GM19452 (cell line): Measurements from ENCODE around the gene MAP3K15.

Source experiments
- ATAC-seq: cut with Tn5 transposase; IDR thresholded peaks from one replicate; pipeline ENCODE4 v1.9.1; 2021; ENCODE audit not compliant: unreplicated experiment

MAP3K15 gene, protein sequence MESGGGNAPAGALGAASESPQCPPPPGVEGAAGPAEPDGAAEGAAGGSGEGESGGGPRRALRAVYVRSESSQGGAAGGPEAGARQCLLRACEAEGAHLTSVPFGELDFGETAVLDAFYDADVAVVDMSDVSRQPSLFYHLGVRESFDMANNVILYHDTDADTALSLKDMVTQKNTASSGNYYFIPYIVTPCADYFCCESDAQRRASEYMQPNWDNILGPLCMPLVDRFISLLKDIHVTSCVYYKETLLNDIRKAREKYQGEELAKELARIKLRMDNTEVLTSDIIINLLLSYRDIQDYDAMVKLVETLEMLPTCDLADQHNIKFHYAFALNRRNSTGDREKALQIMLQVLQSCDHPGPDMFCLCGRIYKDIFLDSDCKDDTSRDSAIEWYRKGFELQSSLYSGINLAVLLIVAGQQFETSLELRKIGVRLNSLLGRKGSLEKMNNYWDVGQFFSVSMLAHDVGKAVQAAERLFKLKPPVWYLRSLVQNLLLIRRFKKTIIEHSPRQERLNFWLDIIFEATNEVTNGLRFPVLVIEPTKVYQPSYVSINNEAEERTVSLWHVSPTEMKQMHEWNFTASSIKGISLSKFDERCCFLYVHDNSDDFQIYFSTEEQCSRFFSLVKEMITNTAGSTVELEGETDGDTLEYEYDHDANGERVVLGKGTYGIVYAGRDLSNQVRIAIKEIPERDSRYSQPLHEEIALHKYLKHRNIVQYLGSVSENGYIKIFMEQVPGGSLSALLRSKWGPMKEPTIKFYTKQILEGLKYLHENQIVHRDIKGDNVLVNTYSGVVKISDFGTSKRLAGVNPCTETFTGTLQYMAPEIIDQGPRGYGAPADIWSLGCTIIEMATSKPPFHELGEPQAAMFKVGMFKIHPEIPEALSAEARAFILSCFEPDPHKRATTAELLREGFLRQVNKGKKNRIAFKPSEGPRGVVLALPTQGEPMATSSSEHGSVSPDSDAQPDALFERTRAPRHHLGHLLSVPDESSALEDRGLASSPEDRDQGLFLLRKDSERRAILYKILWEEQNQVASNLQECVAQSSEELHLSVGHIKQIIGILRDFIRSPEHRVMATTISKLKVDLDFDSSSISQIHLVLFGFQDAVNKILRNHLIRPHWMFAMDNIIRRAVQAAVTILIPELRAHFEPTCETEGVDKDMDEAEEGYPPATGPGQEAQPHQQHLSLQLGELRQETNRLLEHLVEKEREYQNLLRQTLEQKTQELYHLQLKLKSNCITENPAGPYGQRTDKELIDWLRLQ (N-terminal part only)

GRCh38 chrX:19514791-19515614, at the start of gene MAP3K15:
Gene MAP3K15, minus strand, starts transcription at chrX:19515508. Its CDS starts 247 bp downstream, at chrX:19515261.
- no peak for ATAC-seq

DNA sequence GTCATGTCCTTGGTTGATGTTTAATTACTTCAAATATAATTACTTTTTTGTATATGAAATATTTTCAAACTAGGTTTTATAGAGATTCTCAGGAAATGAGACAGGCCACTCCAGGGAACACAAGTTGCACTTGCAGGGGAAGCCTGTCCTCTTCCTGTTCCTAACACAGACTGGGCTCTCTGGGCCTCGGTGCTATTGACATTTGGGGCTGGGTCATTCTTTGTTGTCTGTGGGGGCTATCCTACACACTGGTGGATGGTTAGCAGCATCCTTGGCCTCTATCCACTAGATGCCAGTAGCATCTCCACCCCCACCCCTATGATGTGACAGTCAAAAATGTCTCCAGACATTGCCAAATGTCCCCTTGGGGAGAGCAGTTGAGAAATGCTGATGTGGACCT, 49.3 kb upstream of the MAP3K15 start:
- no peak for ATAC-seq

- ATAC-seq: peak; percentile 42
Observed at GRCh38 chrX:19563746-19564145, 48.4 kb upstream of the MAP3K15 start.

GRCh38 chrX:19563327-19563726, 48.0 kb upstream of the MAP3K15 start:
- ATAC-seq: peak; percentile 64

- no peak for ATAC-seq
Observed at GRCh38 chrX:19560611-19561010, 45.3 kb upstream of the MAP3K15 start.

DNA sequence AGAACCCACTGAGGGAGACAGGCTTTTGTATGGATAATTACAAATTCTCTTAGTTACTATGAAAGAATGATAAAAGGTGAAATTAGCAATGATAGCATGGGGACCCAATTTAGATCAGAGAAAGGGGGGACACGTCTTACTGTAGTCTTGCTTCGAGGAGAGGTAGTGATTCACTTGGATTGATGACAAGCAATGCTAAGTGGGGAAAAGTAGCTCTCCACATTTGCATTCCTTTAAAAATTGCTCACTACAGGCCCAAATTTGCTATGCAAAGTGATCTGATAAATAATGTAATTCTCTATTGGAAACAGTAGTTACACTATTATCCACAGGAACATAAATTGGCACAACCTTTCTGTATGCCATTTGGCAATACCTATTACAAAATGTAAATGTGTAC, 42.5 kb upstream of the MAP3K15 start:
- ATAC-seq: no peak

- ATAC-seq: no peak
Observed at GRCh38 chrX:19556202-19556601, 40.9 kb upstream of the MAP3K15 start.

GRCh38 chrX:19555683-19556082, 40.4 kb upstream of the MAP3K15 start:
- no peak for ATAC-seq

GRCh38 chrX:19555236-19555635, 39.9 kb upstream of the MAP3K15 start:
- no peak for ATAC-seq

- ATAC-seq: no peak
Observed at GRCh38 chrX:19554786-19555185, 39.5 kb upstream of the MAP3K15 start.

DNA sequence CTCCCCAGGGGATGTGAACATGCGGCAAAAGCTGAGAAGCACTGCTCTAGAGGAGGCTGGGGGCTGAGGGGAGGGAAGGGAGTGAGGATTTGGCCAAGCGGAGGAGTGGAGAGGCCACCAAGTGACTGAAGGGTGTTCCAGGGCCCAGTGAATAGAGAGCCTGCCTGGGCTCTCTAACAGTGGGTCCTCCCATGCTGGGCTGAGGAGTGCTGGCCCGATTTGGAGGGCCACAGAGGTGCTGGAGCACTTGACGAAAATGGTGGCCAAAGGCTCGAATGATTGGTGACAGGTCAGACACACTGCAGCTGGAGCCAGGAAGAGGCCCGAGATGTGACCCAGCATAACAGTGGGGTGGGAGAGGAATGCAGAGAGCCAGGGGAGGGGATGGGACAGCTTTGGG, 37.5 kb upstream of the MAP3K15 start:
- no peak for ATAC-seq

GRCh38 chrX:19549838-19550237, 34.5 kb upstream of the MAP3K15 start:
- ATAC-seq: no peak

DNA sequence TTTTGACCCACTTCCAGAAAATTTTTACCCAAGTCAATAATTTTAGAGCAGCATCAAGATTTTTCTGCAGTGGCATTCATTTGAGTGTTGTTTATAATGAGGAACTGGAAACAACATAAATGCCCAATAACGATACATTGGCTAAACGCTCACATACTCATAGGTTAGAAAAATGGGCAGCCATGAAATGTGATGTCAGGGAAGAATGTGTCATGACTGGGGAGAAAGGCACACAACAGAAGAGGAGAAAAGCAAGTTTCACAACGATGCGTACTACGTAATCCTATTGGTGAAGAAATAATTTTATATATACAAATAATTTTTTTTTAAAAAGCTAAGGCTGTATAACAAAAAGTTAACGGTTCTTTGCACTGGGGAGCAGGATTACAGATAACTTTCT, 33.6 kb upstream of the MAP3K15 start:
- ATAC-seq: no peak

DNA sequence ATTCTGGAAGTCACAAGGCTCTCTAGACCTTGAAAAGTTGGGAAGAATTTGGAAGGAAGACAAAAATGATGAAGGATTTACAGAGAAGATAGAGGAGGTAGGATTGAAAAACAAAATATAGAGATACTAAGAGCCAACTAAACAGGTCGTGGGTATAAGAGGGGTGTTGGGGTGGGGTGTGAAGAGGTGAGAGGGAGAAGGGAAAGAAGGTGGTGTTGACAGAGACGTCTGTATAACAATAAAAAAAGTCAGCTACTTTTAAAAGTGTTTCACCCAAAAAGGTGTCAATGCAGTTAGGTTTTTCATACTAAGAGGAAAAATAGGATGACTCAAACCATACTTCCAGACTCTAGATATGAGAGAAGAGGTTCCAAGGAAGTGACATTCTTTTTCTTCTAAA, 33.0 kb upstream of the MAP3K15 start:
- ATAC-seq: no peak

- no peak for ATAC-seq
Observed at GRCh38 chrX:19545651-19546050, 30.3 kb upstream of the MAP3K15 start.

DNA sequence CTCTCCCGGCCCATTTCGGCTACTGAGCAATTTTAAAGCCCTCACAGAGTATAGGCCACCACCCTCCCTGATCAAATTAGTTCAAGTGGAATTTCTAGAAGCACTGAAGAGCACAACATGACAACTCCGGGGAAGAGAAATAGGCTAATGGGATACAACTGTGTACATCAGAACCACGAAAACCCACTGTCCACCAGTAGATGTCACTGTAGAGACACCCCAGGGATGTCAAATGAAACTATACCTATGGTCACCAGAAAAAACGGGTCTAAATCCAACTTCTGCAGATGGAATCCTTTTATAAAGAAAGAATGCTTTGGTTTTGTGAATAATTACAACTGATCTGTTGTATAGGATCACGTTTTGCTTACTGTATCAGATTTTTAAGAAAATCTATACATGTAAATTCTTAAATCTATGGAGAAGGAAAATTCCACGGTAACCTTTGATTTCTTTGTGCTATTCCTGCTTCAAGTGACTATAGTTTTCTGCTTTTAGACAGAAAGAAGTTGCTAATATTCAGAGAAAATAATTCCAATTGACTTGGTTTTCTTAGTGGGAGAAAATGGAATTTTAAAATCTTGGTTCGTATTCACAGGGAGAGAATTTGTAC, 29.5 kb upstream of the MAP3K15 start:
- ATAC-seq: no peak

DNA sequence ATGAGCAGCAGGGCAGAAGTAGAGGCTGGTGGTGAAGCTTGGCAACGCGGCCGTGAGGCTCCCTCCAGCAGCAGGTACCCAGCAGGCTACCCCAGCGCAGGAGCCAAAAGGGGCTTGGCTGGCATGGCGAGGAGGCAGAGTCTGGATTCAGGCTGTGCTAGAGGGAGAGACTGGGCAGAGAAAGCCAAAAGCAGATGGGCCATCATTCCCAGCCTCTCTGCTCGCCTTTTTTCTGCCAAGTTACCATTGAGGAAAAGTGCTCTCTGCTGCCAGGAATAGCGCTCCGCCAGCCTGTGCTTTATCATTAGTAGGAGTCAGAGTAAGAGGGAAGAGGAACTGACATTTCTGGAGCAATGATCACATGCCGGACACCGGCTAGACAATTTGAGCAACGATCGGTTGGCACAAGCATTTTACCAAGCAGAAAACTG, 28.7 kb upstream of the MAP3K15 start:
- no peak for ATAC-seq

DNA sequence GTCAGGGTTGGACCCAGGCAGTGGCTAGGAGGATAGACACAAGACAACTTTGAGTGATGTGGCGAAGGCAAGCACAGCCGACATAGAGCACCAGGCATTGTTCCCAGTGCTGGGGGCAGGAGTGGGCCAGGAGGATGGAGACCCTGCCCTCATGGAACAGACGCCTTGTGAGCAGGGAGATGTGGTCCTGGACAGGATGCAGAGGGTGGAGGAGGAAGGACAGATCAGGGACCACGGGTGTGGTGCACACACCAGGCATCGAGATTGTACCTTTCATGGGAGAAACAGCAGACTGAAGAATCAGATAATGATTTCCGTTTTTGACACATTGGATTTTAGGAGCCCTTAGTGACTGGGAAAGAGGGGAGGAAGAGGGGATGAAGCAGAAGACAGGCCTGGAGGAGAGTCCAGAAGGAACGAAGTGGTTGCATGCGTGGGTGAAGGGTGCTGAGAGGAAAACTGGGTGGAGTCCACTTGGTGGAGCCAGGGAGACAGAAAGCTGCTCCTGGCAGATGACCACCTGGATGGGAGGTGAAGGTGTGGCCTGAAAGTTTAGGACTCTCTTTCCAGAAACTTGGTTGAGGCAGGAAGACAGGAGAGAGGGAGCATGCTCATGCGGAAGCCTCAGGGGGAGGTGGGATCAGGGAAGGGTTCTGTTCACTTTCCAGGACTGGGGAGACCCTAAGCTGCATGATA, 27.9 kb upstream of the MAP3K15 start:
- ATAC-seq: no peak

DNA sequence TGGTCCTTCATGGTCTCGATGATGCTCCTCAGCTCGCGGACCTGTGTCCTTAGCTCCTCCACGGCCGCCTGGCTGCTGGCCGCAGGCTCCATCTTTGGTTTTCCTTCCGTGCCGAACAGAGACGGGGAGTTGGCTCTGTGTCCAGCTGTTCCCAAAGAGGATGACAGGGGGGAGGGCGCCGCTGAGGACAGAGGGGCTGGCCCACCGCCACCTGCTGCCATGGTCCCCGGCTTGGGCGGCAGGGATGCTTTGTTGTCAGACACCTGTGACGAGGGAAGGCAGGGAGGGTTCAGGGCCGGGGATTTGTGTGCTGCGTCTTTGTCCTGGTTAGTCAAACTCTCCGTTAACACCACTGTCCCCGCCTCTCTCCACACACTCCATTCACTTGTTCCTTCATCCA, 26.6 kb upstream of the MAP3K15 start:
- no peak for ATAC-seq
